Stimulated activated CD4-positive, alpha-beta T cell treated with anti-CD3 and anti-CD28 coated beads, Interleukin-4, amount 100 ng/mL, for 48 hours (primary cell): Measurements from ENCODE around the gene CCL4L2.
"Not testable (repeated sequence)": the region's sequence is repeated elsewhere in the genome, so short reads cannot be mapped to it uniquely, and the experiment has no call there.

ENCODE experiments used
- DNase-seq, 2 donors: peaks; one replicate each; pipeline ENCODE4 v3.0.0-alpha.2; 2020; ENCODE audit warnings: low read depth in 2 of 2

Gene CCL4L2

GRCh38 chr17:36195434-36196130 lies 15.3 kb upstream of the CCL4L2 start:
- no peak for DNase-seq

GRCh38 chr17:36196131-36196486 lies 14.8 kb upstream of the CCL4L2 start:
- no peak for DNase-seq

- no peak for DNase-seq
Measured at GRCh38 chr17:36197387-36197703, 13.5 kb upstream of the CCL4L2 start.

GRCh38 chr17:36198831-36199465 lies 11.9 kb upstream of the CCL4L2 start:
- DNase-seq: peak in 1 of 2 donors; percentile 26

- DNase-seq: not testable (repeated sequence)
Measured at GRCh38 chr17:36201102-36201501, 9.8 kb upstream of the CCL4L2 start.

GRCh38 chr17:36201506-36201905 lies 9.4 kb upstream of the CCL4L2 start:
- not testable (repeated sequence) for DNase-seq

GRCh38 chr17:36203335-36203734 lies 7.5 kb upstream of the CCL4L2 start:
- no peak for DNase-seq

GRCh38 chr17:36204724-36205500 lies 6.0 kb upstream of the CCL4L2 start:
- DNase-seq: no peak

- no peak for DNase-seq
Measured at GRCh38 chr17:36205637-36206485, 5.0 kb upstream of the CCL4L2 start.

GRCh38 chr17:36206486-36206821 lies 4.4 kb upstream of the CCL4L2 start:
- DNase-seq: not testable (repeated sequence)

GRCh38 chr17:36207383-36207782 lies 3.5 kb upstream of the CCL4L2 start:
- DNase-seq: not testable (repeated sequence)

- no peak for DNase-seq
Measured at GRCh38 chr17:36209575-36209974, 1.3 kb upstream of the CCL4L2 start.

GRCh38 chr17:36211484-36212271 lies 815 bp downstream of the CCL4L2 start:
- DNase-seq: not testable (repeated sequence)

- no peak for DNase-seq
Measured at GRCh38 chr17:36212272-36212605, 1.4 kb downstream of the CCL4L2 start.

- no peak for DNase-seq
Measured at GRCh38 chr17:36212966-36213365, 2.1 kb downstream of the CCL4L2 start.

GRCh38 chr17:36213695-36214094 lies 2.8 kb downstream of the CCL4L2 start:
- no peak for DNase-seq

GRCh38 chr17:36214918-36215317 lies 4.1 kb downstream of the CCL4L2 start:
- no peak for DNase-seq

- not testable (repeated sequence) for DNase-seq
Measured at GRCh38 chr17:36215406-36216308, 4.8 kb downstream of the CCL4L2 start.

- DNase-seq: not testable (repeated sequence)
Measured at GRCh38 chr17:36219556-36219955, 8.7 kb downstream of the CCL4L2 start.
